Omental fat pad (tissue), 4 donors: ENCODE measurements around the gene NDUFB7. TPM values are rescaled to one million over a fixed set of nuclear protein-coding genes. Genes with fewer than 3 reads are reported as not detected.
"Not testable (repeated sequence)": the region's sequence is repeated elsewhere in the genome, so short reads cannot be mapped to it uniquely, and the experiment has no call there.

Experiments
- ATAC-seq: fragments of 150-250 bp; one replicate; pipeline ENCODE4 v1.9.1; 2016; ENCODE audit warnings: mild to moderate bottlenecking, moderate library complexity; ENCODE audit not compliant: low FRiP score
- DNase-seq: peaks from one replicate; pipeline ENCODE4 v3.0.0-alpha.2; 2019; ENCODE audit warnings: low spot score
- CTCF ChIP-seq, 3 donors: fragments of 450-650 bp; IDR thresholded peaks; one replicate each; pipeline ENCODE4 v1.5.1; 2016 to 2017; ENCODE audit warnings: antibody characterized with exemption in 3 of 3, mild to moderate bottlenecking in 3 of 3, moderate library complexity in 2 of 3
- total RNA-seq, 4 donors: library from RNA; depleted of rRNA; stranded (reverse); fragments of >200 nt; gene quantifications; one replicate each; pipeline ENCODE4 v1.1.0, GENCODE V29; 2016

NDUFB7 gene
- total RNA-seq, 4 donors from 2014 or later: 194 to 357 (median 322) TPM

DNA sequence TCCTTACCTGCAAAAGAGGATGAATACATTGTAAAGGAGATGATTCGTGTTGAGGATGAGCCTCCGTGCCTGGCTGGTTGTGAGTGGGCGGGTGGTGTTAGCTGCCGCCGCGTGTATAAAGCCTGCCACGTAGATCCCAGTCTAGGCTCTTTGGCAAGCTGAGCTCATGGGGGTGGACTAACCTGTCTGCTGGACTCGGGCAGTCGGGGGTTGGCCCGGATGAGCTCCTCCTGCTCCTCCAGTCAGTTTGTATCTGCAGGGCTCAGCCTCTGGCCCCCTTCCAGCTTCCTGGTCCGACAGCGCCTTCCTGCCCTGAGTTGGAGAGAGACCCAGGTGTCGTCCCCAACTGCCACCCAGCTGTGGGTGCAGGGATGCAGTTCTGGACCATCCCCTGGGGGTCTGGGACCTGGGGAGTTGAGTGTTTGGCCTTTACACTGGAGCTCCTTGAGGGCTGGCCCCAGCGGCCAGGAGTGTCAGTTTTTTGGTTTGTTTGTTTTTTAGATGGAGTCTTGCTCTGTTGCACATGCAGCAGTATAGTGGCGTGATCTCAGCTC is 21.6 kb downstream of the NDUFB7 start:
- ATAC-seq: peak; percentile 35
- no peak for DNase-seq
- TF ChIP-seq CTCF (IDR thresholded peaks at IDR 0.05): no peak

DNA sequence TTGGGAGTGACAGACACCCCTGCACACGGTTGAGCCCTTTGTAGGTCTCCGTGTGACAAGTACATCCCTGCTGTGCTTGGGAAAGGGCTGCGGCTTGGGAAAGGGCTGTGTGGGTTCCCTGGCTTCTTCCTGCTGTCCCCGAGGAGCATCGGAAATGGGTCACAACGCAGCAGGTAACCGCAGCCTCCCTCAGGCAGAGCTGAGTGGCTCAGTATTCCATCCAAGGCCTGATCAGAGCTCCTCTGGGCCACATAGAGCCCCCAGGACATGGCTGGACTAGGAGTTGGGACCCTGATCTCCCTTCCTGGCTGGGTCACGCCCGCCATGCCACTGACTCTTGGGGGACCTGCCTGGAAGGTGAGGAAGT is 26.2 kb downstream of the NDUFB7 start:
- ATAC-seq (no peak), DNase-seq (no peak)
- no peak for TF ChIP-seq CTCF (IDR thresholded peaks at IDR 0.05)

- no peak for DNase-seq
- no peak for ATAC-seq
- no peak for TF ChIP-seq CTCF (IDR thresholded peaks at IDR 0.05)
These were observed 26.7 kb downstream of the NDUFB7 start for GRCh38 chr19:14544977-14545715.

- DNase-seq (no peak), ATAC-seq (no peak)
- TF ChIP-seq CTCF (IDR thresholded peaks at IDR 0.05): no peak
These were observed 27.8 kb downstream of the NDUFB7 start for GRCh38 chr19:14544047-14544446.

- no peak for TF ChIP-seq CTCF (IDR thresholded peaks at IDR 0.05)
- DNase-seq (no peak), ATAC-seq (peak; percentile 34)
These were observed 29.0 kb downstream of the NDUFB7 start for GRCh38 chr19:14542711-14543328.

DNA sequence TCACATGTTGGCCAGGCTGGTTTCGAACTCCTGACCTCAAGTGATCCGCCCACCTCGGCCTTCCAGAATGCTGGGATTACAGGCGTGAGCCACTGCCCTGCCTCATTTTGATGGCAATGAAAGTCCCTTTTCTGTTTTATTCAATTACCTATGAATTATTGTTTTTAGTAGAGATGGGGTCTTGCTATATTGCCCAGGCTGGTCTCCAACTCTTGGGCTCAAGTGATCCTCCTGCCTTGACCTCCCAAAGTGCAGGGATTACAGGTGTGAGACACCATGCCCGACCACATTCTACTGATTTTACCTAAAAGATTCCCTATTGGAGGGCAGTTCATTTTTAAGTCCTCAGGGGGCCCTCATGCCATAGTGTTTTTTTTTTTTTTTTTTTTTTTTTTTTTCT is 29.9 kb downstream of the NDUFB7 start:
- ATAC-seq, DNase-seq: not testable (repeated sequence)

- ATAC-seq (no peak), DNase-seq (no peak)
- no peak for TF ChIP-seq CTCF (IDR thresholded peaks at IDR 0.05)
These were observed 30.9 kb downstream of the NDUFB7 start for GRCh38 chr19:14540741-14541525.
